Adrenal gland (tissue), 12 donors: ENCODE measurements around the gene NR3C1. TPM values are rescaled to one million over a fixed set of nuclear protein-coding genes. Genes with fewer than 3 reads are reported as not detected.

Experiments
- DNase-seq, 7 donors: peaks; one replicate each; pipeline ENCODE4 v3.0.0-alpha.2; 2019 to 2020
- H3K27ac ChIP-seq, 5 donors: fragments of 200-600 bp; sonication (generic) in 4 of 5; 1 replicate in 3 of 5; 2 replicates in 2 of 5; pipeline versions ENCODE4 v1.5.1 to v1.8.0; 2016 to 2020; ENCODE audit warnings: mild to moderate bottlenecking in 1 of 5
- H3K27me3 ChIP-seq: fragments of 200-600 bp; 2 replicates; pipeline ENCODE4 v1.8.0; 2021
- H3K36me3 ChIP-seq, 2 donors: fragments of 200-600 bp; replicated peaks in 1 of 2; 1 replicate in 1 of 2; 2 replicates in 1 of 2; pipeline versions ENCODE4 v1.5.1 to v1.8.0; 2018 to 2022
- H3K4me1 ChIP-seq, 2 donors: fragments of 200-600 bp; replicated peaks in 1 of 2; 1 replicate in 1 of 2; 2 replicates in 1 of 2; pipeline versions ENCODE4 v1.5.1 to v1.8.0; 2018 to 2021
- H3K4me3 ChIP-seq, 4 donors: fragments of 200-600 bp; sonication (generic) in 3 of 4; one replicate each; pipeline ENCODE4 v1.5.1; 2016 to 2018
- H3K9me3 ChIP-seq, 3 donors: fragments of 200-600 bp; sonication (generic) in 1 of 3; replicated peaks in 1 of 3; 1 replicate in 2 of 3; 2 replicates in 1 of 3; pipeline versions ENCODE4 v1.5.1 to v1.8.0; 2016 to 2021
- POLR2A ChIP-seq, 2 donors: fragments of 450-650 bp; IDR thresholded peaks; one replicate each; pipeline ENCODE4 v1.6.1; 2017; ENCODE audit warnings: antibody characterized with exemption in 2 of 2, mild to moderate bottlenecking in 2 of 2, moderate library complexity in 1 of 2
- WGBS, 4 donors: extraction: QIAGEN DNeasy Blood & Tissue Kit in 2 of 4; methylation state at CpG; one replicate each; pipeline versions ENCODE4 v1.1.5 to v1.1.7; 2013 to 2017; 5-methylcytosine and 5-hydroxymethylcytosine counted together
- intact Hi-C, 2 donors: fragments of 100-400 bp; cut with DNase I; formaldehyde crosslinking; loops; one replicate each; pipeline versions ENCODE4 v1.14.1 to v1.15.0; 2022 to 2023
- polyA plus RNA-seq, 3 donors: library from polyadenylated mRNA; stranded (reverse); fragments of 200-250 nt in 2 of 3; fragments of 350-450 nt in 1 of 3; fragmentation: Illumina TruSeq in 1 of 3; extraction: RNeasy Lipid Tissue Mini Kit (QIAGEN cat#74804) in 1 of 3; gene quantifications; one replicate each; pipeline ENCODE4 v1.2.3, GENCODE V29; 2013 to 2014
- total RNA-seq, 9 donors: library from RNA; depleted of rRNA in 4 of 9; stranded (reverse); fragments of >200 nt in 4 of 9; fragments of 120-200 nt in 1 of 9; fragmentation: NEBNext Ultra II Directional in 1 of 9; extraction: Animal tissue kit (Norgen Biotek cat#: 25700) in 1 of 9; gene quantifications; one replicate each; pipeline versions ENCODE4 v1.1.0 to v1.2.4, GENCODE V29; 2013 to 2023
- TF ChIP-seq, protein P1 (sequence below), 6 experiments: fragments of 450-650 bp in 4 of 6; fragments of 200-600 bp in 2 of 6; sonication (generic) in 1 of 6; IDR thresholded peaks; 1 replicate in 5 of 6; 2 replicates in 1 of 6; pipeline versions ENCODE4 v1.5.1 to v1.8.0; 2016 to 2021; ENCODE audit warnings: antibody characterized with exemption in 6 of 6, mild to moderate bottlenecking in 2 of 6, moderate library complexity in 1 of 6
- donor health status: healthy with polysubstance abuse.
- donor health status: Bipolar disorder and iron deficiency.
- donor health status: DM: yes; HTN: yes; CAD: no.
- donor health status: DM: no; HTN: no; CAD: no.
- donor health status: DM: no; HTN: no; CAD: no.
- donor health status: DM: yes; HTN: yes; CAD: no.

The NR3C1 gene
- total and polyA plus RNA-seq, 12 donors: 7.5 to 35.5 (median 24.5) TPM

DNA sequence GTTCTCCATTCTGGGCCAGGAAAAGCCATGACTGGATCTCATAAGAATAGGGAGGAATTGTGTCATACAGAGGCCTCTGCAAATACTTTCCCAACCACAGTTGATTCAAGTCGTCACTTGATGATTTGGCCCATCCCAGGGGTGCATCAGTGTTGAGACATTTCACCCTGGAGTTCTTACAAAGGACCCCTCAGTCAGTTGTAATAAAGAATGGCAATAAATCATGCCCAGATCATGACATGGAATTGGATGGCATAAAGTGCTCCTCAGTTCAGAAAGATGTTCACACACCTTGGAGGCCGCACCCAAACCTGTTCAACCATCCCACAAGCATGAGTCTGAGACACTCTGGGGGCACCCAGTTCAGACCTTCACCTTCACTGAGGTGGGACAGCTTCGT, 168.1 kb downstream of the NR3C1 start:
- Histone ChIP-seq H3K9me3 (no peaks in the 10 kb centered on the region), H3K36me3 (no peaks in the 10 kb centered on the region), H3K27me3 (no peaks in the 10 kb centered on the region), H3K27ac (no peak overlapping the region), H3K4me1 (peaks cover 0 to under 1% of the 10 kb centered on the region in 2 donors), H3K4me3 (no peak overlapping the region)
- TF ChIP-seq, protein P1, sequence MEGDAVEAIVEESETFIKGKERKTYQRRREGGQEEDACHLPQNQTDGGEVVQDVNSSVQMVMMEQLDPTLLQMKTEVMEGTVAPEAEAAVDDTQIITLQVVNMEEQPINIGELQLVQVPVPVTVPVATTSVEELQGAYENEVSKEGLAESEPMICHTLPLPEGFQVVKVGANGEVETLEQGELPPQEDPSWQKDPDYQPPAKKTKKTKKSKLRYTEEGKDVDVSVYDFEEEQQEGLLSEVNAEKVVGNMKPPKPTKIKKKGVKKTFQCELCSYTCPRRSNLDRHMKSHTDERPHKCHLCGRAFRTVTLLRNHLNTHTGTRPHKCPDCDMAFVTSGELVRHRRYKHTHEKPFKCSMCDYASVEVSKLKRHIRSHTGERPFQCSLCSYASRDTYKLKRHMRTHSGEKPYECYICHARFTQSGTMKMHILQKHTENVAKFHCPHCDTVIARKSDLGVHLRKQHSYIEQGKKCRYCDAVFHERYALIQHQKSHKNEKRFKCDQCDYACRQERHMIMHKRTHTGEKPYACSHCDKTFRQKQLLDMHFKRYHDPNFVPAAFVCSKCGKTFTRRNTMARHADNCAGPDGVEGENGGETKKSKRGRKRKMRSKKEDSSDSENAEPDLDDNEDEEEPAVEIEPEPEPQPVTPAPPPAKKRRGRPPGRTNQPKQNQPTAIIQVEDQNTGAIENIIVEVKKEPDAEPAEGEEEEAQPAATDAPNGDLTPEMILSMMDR (IDR thresholded peaks at IDR 0.05): no peak
- no peak for TF ChIP-seq POLR2A (IDR thresholded peaks at IDR 0.05)
- no peak for DNase-seq
- intact Hi-C loops: no loop called here
- 69 to 88% (median 84%) methylated on average over 3 of the region's 3 CpGs for WGBS, 4 donors

DNA sequence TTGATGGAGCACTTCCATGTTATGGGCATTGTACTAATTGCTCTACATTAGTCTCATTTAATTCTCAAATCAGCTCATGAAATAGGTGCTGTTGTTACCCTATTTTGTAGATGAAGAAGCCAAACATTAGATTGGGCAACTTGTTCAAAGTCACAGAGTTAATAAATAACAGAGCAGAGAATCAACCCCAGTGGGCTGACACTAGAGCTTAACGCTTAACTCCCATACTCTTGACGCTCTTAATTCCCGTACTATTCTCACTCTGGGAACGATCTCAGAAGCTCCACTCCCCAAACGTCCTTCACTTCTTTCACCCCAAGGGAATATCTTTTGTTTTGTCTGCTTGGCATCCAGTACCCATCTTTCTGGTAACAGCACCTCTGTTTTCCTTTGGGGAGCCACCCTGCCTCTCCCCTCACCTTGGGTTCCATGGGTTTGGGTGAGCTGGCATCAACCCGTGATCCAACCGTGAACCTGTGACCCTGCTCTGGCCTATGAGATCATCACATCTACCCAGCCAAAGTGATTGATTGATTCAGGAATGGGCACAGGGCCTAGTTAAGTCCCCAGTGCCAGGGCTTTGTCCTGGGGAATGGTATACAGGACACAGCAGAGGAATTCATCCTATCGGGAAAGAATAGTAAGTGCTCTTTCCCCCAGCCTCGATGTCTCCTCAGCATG, 169.2 kb downstream of the NR3C1 start:
- peaks cover 4 to 11% of the 10 kb centered on the region in 2 donors for H3K4me1 ChIP-seq
- intact Hi-C loops: no loop called here
- no peaks in the 10 kb centered on the region for H3K9me3 ChIP-seq
- H3K4me3 ChIP-seq: no peak overlapping the region
- H3K27me3 ChIP-seq: no peaks in the 10 kb centered on the region
- no peak for TF ChIP-seq POLR2A (IDR thresholded peaks at IDR 0.05)
- TF ChIP-seq, protein P1 (IDR thresholded peaks at IDR 0.05): no peak
- DNase-seq: peak in 1 of 7 donors; percentile 24
- H3K36me3 ChIP-seq: no peaks in the 10 kb centered on the region
- WGBS, 4 donors: 70 to 83% (median 75%) methylated on average over 9 of the region's 9 CpGs
- H3K27ac ChIP-seq: no peak overlapping the region

DNA sequence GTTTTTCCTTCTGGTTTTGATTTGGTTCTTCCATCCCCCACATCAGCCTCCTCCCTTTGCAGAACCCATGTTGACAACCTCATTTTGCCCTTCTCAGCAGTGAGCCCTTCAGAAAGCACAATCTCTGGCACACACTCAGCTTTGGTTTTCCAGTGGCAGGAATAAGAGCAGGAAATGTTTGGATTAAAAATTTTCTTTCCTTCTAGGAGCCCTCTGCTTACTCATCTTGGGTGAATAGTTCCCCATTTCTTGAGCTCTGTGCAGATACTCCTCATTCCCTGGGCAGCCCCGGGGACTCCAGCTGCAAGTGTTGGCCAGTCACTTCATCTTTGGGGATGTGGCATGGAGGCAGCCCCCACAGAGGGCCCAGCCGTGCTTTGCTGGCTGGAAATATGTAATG, 170.5 kb downstream of the NR3C1 start:
- Histone ChIP-seq H3K27me3 (no peaks in the 10 kb centered on the region), H3K36me3 (no peaks in the 10 kb centered on the region), H3K4me3 (no peak overlapping the region), H3K4me1 (peaks cover 6 to 13% of the 10 kb centered on the region in 2 donors), H3K9me3 (no peaks in the 10 kb centered on the region), H3K27ac (no peak overlapping the region)
- intact Hi-C loops: no loop called here
- TF ChIP-seq POLR2A (IDR thresholded peaks at IDR 0.05): no peak
- TF ChIP-seq, protein P1 (IDR thresholded peaks at IDR 0.05): no peak
- WGBS, 4 donors: 59 to 72% (median 66%) methylated on average over 2 of the region's 2 CpGs
- no peak for DNase-seq

DNA sequence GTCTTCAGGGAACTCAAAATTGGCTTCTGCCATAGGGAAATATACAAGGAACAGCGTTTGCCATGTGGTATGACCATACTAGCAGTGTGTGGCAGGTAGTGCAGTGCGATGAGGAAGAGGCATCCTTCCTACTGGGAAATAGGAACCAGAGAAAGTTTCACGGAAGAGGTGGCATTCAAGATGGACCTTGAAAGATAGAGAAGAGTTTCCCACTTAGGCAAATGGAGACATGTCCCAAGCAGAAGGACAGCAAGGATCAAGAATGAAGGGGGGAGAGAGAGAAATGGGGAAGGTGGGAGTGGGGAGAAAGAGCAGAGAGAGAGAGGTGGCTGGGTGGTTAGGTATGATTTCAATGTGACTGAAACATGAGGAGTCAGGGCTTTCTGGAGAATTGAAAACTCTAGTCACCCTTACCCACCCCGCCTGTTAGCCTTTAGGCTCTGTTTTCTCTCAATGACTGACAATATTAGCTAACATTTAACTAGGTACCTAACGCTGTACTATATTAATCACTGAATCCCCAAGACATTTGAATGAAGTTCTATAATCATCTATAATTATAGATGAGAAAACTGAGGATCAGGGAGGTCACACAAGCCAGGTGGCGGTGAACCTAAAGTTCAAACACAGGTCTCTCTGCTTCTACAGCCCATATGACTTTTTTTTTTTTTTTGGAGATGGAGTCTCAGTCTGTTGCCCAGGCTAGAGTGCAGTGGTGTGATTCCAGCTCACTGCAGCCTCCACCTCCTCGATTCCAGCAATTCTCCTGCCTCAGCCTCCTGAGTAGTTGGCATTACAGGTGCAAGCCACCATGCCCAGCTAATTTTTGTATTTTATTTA, 171.3 kb downstream of the NR3C1 start:
- intact Hi-C loops: no loop called here
- WGBS, 4 donors: 92 to 96% (median 94%) methylated on average over 7 of the region's 7 CpGs
- Histone ChIP-seq H3K4me3 (no peak overlapping the region), H3K27ac (no peak overlapping the region), H3K27me3 (no peaks in the 10 kb centered on the region), H3K9me3 (no peaks in the 10 kb centered on the region), H3K36me3 (no peaks in the 10 kb centered on the region), H3K4me1 (peaks cover 6 to 13% of the 10 kb centered on the region in 2 donors)
- DNase-seq: no peak
- TF ChIP-seq, protein P1 (IDR thresholded peaks at IDR 0.05): no peak
- no peak for TF ChIP-seq POLR2A (IDR thresholded peaks at IDR 0.05)
